ENCODE measurements around the gene DTHD1.

DNA sequence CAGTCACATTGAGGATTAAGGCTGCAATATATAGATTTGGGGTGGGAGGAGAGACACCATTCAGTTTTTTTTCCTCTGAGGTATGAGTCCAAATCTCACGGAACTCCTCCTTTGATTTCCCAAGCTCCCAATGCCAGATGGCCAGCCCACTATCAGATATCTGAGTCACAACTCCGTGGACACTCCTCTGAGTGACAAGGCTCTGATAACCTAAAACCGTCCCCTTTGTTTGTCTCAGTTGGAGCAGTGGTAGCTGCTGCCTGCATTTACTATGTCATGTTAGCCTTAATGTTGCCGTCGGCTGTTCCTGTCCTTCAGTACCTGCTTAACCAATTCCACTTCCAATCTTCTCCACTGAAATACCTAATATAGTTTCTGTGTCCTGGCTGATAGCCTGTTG is 107.3 kb downstream of the DTHD1 start:
- no peak for TF ChIP-seq EP300 (IDR thresholded peaks at IDR 0.05)
- TF ChIP-seq, protein P1, sequence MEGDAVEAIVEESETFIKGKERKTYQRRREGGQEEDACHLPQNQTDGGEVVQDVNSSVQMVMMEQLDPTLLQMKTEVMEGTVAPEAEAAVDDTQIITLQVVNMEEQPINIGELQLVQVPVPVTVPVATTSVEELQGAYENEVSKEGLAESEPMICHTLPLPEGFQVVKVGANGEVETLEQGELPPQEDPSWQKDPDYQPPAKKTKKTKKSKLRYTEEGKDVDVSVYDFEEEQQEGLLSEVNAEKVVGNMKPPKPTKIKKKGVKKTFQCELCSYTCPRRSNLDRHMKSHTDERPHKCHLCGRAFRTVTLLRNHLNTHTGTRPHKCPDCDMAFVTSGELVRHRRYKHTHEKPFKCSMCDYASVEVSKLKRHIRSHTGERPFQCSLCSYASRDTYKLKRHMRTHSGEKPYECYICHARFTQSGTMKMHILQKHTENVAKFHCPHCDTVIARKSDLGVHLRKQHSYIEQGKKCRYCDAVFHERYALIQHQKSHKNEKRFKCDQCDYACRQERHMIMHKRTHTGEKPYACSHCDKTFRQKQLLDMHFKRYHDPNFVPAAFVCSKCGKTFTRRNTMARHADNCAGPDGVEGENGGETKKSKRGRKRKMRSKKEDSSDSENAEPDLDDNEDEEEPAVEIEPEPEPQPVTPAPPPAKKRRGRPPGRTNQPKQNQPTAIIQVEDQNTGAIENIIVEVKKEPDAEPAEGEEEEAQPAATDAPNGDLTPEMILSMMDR (IDR thresholded peaks at IDR 0.05), result no peak

Measured in esophagus muscularis mucosa (tissue), 3 donors.